SW 1271 (cell line): ENCODE measurements around the gene RHO.
A peak's percentile ranks its signal among the peaks of the same experiment; 100 is the strongest.
"Not testable (repeated sequence)": the region's sequence is repeated elsewhere in the genome, so short reads cannot be mapped to it uniquely, and the experiment has no call there.

Source experiments
- DNase-seq, 2 experiments: peaks; one replicate each; lab custom pipeline; 2025; lab: John Stamatoyannopoulos, UW

RHO gene

GRCh38 chr3:129528589-129529100, at the start of gene RHO:
Gene RHO (plus strand): TSS chr3:129528639. CDS start chr3:129528734, 95 bp downstream.
- DNase-seq = no peak

- DNase-seq = not testable (repeated sequence)
Measured at GRCh38 chr3:129481225-129481765, 47.1 kb upstream of the RHO start.

- DNase-seq = no peak
Measured at GRCh38 chr3:129481766-129482332, 46.6 kb upstream of the RHO start.

- no peak for DNase-seq
Measured at GRCh38 chr3:129482721-129483120, 45.7 kb upstream of the RHO start.

GRCh38 chr3:129483870-129484269, 44.6 kb upstream of the RHO start:
- no peak for DNase-seq

- DNase-seq = not testable (repeated sequence)
Measured at GRCh38 chr3:129485146-129485545, 43.3 kb upstream of the RHO start.

- DNase-seq = no peak
Measured at GRCh38 chr3:129485721-129486663, 42.4 kb upstream of the RHO start.

- no peak for DNase-seq
Measured at GRCh38 chr3:129486664-129487035, 41.8 kb upstream of the RHO start.

GRCh38 chr3:129487183-129487867, 41.1 kb upstream of the RHO start:
- no peak for DNase-seq

GRCh38 chr3:129487868-129488335, 40.5 kb upstream of the RHO start:
- DNase-seq = not testable (repeated sequence)

- not testable (repeated sequence) for DNase-seq
Measured at GRCh38 chr3:129489258-129489657, 39.2 kb upstream of the RHO start.

GRCh38 chr3:129490273-129490675, 38.2 kb upstream of the RHO start:
- peak; percentile 36 to 76 for DNase-seq

- not testable (repeated sequence) for DNase-seq
Measured at GRCh38 chr3:129491077-129491476, 37.4 kb upstream of the RHO start.

- DNase-seq = no peak
Measured at GRCh38 chr3:129491794-129492193, 36.6 kb upstream of the RHO start.

GRCh38 chr3:129492691-129493090, 35.7 kb upstream of the RHO start:
- no peak for DNase-seq

- no peak for DNase-seq
Measured at GRCh38 chr3:129493206-129493605, 35.2 kb upstream of the RHO start.

- DNase-seq = not testable (repeated sequence)
Measured at GRCh38 chr3:129494499-129494898, 33.9 kb upstream of the RHO start.

- peak; percentile 36 to 65 for DNase-seq
Measured at GRCh38 chr3:129495006-129495639, 33.3 kb upstream of the RHO start.

- DNase-seq = not testable (repeated sequence)
Measured at GRCh38 chr3:129497876-129498275, 30.6 kb upstream of the RHO start.

GRCh38 chr3:129498603-129499488, 29.6 kb upstream of the RHO start:
- DNase-seq = not testable (repeated sequence)
